Measurements from ENCODE around the gene TET1.
"Not testable (repeated sequence)": the region's sequence is repeated elsewhere in the genome, so short reads cannot be mapped to it uniquely, and the experiment has no call there.

The TET1 gene

GRCh38 chr10:68713065-68713464 is 152.9 kb downstream of the TET1 start:
- DNase-seq (ENCODE audit: low spot score): not testable (repeated sequence)

- no peak for DNase-seq (ENCODE audit: low spot score)
Observed at GRCh38 chr10:68717435-68717834, 157.3 kb downstream of the TET1 start.

GRCh38 chr10:68720793-68721672 is 160.9 kb downstream of the TET1 start, which contains the start of gene CCAR1:
TSS of gene CCAR1 (plus strand) at chr10:68721239. CDS start at chr10:68722505, 1,266 bp downstream.
- DNase-seq (ENCODE audit: low spot score): peak; percentile 97

- DNase-seq (ENCODE audit: low spot score): peak; percentile 9
Observed at GRCh38 chr10:68721673-68722335, 161.7 kb downstream of the TET1 start.

DNA sequence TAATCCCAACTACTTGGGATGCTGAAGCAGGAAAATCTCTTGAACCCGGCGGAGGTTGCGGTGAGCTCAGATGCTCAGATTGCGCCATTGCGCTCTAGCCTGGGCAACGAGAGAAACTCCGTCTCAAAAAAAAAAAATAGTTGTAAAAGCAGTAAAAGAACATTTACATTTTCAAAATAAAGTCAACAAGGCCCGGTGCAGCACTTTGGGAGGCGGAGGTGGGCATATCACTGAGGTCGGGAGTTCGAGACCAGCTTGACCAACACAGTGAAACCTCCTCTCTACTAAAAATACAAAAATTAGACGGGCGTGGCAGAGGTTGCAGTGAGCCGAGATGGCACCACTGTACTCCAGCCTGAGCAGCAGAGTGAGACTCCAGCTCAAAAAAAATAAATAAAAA is 164.9 kb downstream of the TET1 start:
- DNase-seq (ENCODE audit: low spot score): no peak

- DNase-seq (ENCODE audit: low spot score): no peak
Observed at GRCh38 chr10:68727146-68727545, 167.0 kb downstream of the TET1 start.

DNA sequence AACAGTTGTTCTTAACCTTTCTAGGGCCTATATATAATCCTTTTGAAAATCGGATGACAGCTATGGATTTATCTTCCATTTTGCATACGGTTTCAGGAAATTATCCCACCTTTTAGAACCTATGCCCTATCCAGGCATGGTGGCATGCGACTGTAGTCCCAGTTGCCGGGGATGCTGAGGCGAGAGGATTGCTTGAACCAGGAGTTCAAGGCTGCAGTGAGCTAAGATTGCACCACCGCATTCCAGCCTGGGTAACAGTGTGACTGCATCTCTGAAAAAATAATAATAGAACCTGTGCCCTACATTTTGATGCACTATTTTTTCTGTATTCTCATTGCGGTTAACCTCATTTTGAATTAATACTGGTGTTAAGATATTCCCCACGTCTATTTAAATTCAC is 172.5 kb downstream of the TET1 start:
- DNase-seq (ENCODE audit: low spot score): no peak

GRCh38 chr10:68734349-68734748 is 174.2 kb downstream of the TET1 start:
- no peak for DNase-seq (ENCODE audit: low spot score)

DNA sequence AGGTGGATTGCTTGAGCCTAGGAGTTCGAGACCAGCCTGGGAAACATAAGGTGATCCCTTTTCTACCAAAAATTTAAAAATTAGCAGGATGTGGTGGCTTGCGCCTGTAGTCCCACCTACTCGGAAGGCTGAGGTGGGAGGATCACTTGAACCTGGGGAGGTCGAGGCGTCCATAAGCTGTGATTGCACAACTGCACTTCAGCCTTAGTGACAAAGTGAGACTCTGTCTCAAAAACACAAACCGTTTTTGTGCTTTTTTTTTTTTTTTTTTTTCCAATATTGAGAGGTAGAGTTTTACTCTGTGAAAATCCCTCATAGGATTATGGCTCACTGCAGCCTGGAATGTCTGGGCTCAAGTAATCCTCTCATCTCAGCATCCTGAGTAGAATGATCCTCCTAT is 175.0 kb downstream of the TET1 start:
- DNase-seq (ENCODE audit: low spot score): no peak

GRCh38 chr10:68735739-68736138 is 175.6 kb downstream of the TET1 start:
- DNase-seq (ENCODE audit: low spot score): not testable (repeated sequence)

DNA sequence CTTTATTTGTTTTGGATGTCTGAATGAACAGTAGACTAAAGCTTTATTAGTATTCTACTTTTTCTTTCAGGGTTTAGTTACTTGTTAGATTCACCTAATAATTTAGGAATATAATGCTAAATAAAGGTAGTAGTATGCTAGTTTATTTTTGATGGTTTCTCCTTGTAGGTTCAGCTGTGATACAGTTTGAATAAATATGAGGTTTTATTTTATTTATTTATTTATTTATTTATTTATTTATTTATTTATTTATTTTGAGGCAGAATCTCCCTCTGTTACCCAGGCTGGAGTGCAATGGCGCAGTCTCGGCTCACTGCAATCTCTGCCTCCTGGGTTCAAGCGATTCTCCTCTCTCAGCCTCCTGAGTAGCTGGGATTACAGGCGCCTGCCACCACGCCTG is 180.5 kb downstream of the TET1 start:
- not testable (repeated sequence) for DNase-seq (ENCODE audit: low spot score)

DNA sequence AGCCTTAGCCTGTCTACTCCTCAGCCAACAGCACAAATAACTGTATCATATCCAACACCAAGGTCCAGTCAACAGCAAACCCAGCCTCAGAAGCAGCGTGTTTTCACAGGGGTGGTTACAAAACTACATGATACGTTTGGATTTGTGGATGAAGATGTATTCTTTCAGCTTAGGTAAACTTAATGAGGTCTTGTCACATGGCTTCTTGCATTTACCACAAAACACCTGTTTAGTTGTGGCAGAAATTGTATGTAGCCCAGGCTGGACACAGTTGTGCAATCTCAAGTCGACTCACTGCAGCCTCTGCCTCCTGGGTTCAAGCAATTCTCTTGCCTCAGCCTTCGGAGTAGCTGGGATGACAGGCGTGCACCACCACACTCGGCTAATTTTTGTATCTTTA is 182.3 kb downstream of the TET1 start:
- no peak for DNase-seq (ENCODE audit: low spot score)
